Stimulated activated CD8-positive, alpha-beta memory T cell treated with anti-CD3 and anti-CD28 coated beads, Interleukin-12 subunit alpha, Interleukin-12 subunit beta, amount 100 ng/mL, for 24 hours (primary cell): ENCODE measurements around the gene CACNA2D3.
"Not testable (repeated sequence)": the region's sequence is repeated elsewhere in the genome, so short reads cannot be mapped to it uniquely, and the experiment has no call there.

Experiments used
- DNase-seq: peaks from one replicate; pipeline ENCODE4 v3.0.0-alpha.2; 2020; ENCODE audit errors: extremely low read depth

Gene CACNA2D3

GRCh38 chr3:54631516-54632325 is 509.4 kb downstream of the CACNA2D3 start:
- DNase-seq, result no peak

DNA sequence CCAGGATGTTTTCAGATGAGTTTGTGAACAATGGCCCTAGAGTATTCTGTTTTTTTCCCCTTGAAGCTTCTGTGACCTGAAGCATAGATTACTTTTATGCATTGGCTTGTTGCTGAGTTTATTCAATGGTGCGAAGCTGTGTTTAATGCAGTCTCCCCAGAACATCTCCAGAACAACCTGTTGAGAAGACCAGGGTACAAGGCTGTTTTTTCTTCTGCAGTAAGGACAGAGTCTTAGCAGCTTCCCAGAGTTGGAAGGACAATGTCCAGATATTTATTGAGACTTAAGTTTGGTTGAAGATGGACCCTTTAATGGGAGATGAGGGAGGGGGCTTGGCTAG is 509.9 kb downstream of the CACNA2D3 start:
- no peak for DNase-seq

GRCh38 chr3:54632834-54633233 is 510.5 kb downstream of the CACNA2D3 start:
- no peak for DNase-seq

DNA sequence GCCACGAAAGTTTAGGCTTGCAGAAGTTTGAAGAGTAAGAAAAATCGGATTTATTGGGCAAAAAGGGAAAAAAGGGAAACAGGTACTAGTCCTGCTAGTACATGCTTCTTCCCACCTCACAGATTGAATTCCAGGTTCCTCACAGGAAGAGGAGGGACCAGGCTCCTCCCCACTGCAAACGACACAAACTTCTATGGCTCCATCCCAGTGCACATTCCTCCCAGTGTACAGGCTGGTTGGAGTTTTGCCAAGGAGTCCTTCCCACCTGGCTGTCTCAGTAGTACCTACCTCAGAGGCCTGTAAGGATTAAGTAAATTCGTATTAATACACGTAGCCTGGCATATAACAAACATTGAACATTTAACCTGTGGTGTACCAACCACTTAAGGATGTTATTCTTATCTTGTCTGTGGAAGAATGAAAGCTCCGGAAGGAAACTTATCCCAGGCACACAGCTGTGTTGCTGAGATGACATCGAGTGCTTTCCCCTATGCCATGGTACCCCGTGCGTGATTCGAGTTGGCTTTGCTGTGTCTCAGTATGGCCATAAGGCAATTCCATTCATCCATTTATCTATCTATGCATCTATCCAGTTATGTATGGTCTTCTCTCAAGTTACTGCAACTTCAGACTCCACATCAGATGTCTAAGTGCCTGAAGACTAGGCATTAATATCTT is 511.2 kb downstream of the CACNA2D3 start:
- DNase-seq, result no peak

DNA sequence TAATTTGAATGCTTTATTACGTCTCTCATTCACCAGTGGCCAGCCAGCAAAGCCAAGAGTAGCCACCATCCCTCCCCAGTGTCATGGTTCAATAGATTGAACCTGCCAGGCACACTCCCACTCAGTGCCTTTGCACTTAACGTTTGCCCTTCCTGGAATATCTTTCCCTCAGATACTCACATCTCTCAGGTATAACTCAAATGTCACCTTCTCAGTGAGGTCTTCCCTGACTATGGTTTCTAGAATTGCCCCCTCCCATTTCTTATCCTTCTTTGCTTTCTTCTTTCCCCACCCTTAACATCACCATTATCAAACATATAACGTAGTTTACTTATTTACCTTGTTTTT is 511.7 kb downstream of the CACNA2D3 start:
- DNase-seq, result no peak

- not testable (repeated sequence) for DNase-seq
Observed at GRCh38 chr3:54639790-54640372, 517.5 kb downstream of the CACNA2D3 start.

GRCh38 chr3:54641226-54642014 is 519.1 kb downstream of the CACNA2D3 start:
- no peak for DNase-seq

DNA sequence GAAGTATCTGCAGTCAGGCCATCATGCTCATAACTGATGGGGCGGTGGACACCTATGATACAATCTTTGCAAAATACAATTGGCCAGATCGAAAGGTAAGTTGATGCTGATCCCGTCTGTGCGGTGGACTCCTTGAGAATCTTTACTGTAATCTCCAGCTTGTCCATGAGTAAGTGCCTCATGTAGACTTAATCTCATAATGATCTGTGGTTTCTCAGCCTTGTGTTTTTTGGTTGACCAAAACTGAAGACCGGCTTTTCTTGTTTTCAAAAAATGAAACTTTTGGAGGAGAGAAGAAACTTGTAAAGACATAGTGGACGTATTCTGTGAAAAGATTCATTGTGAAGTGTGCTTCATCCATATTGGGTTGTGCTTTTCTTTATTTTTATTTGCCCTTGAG is 519.8 kb downstream of the CACNA2D3 start:
- no peak for DNase-seq

DNA sequence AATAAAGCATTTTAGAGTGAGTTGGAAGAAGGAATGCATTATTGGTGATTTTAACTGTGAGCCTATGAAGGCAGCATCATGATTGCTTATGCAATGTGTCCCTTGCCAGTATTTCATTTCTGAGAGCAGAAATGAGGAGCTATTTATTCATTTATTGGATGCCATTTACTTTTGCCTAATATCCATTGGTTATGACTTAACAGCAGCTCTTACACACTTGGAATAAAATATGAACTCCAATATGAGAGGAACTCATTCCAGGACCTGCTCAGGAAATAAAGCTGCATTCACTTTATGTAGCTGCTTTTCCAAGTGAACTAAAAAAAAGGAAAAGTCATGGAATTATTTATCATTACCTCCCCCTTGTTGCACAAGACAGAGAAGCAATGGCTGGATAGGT is 525.4 kb downstream of the CACNA2D3 start:
- DNase-seq, result no peak

DNA sequence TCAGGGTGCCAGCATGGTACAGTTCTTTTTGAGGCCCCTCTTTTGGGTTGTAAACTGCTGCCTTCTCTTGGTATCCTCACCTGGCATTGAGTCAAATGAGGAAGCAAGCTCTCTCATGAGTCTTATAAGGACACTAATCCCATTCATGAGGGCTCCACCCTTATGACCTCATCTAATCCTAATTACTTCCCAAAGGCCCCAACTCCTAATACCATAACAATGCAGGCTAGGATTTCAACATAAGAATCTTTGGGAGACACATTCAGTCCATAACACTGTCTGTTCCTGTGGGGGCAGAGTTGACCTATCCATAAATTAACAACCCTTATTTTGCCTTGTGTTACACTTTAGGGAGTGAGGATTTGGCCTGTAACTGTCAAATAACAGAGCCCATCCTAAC is 527.2 kb downstream of the CACNA2D3 start:
- no peak for DNase-seq

DNA sequence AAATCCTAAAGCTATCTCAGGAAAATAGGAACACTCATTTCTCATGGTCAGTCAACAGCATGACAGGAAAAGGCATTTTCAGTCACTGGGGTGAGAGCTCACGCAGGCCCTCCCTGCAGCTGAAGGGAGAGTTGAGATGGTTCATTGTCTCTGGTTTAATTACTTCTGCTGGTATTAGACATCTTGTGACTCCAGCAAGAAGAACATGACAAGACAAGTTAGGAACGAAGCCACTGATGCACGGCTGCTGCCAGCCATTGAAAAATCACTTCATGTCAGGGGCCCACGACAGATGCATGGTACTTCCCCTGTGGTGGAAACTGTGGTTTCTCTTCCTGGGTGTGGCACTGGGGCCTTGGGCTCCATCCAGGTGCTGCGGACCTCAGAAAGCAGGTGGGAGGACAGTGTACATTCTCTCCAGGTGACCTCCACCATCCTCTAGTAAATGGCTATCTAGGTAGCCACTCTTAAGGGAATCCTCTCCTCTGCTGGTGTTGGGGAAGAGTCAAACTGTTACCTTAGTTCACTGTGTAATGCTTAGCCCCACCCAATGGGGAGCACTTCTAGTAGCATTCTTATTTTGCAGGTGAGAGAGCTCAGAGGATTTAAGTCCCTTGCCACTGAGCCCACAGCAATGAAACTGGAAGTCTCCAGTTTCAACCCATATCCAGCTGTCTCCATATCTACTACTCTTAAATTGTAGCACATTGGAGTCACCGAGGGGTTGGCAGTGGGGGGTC is 531.3 kb downstream of the CACNA2D3 start:
- no peak for DNase-seq

DNA sequence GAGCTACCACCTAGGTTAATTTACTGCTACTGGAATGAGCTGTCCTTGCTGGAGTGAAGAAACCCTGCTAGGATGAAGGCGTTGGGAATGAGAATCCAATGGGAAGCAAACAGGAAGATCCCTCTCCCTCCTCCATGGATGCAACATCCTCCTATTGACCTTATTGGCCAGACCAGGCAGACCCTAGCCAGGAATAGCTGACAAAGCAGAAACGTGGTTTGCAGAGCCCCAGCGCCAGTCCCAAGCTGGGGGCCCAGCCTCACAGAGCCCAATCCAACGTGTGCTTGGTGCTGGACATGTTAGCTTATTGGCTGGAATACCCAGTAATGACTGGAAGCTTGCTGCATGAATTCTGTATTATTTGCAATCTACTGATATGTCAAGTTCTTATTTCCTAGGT is 532.4 kb downstream of the CACNA2D3 start:
- no peak for DNase-seq

DNA sequence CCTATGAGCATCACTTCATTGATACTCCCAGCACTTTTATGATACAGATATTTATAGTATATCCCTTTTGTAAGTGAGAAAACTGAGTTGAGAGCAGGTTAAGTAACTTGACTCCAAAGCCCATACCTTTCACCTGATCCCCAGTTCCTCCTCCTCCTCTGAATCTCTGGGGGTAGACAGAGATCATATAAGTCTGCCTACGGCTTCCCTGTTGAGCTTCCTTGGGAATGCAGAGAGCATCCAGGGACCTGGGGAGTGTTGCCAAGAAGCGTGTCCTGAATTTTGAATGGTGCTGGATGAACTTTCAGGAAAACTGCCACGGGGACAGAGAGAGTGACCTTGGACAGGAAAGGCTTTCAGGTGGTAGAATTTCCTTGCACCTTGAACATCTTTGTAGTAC is 537.0 kb downstream of the CACNA2D3 start:
- no peak for DNase-seq

- no peak for DNase-seq
Observed at GRCh38 chr3:54660714-54661132, 538.4 kb downstream of the CACNA2D3 start.

DNA sequence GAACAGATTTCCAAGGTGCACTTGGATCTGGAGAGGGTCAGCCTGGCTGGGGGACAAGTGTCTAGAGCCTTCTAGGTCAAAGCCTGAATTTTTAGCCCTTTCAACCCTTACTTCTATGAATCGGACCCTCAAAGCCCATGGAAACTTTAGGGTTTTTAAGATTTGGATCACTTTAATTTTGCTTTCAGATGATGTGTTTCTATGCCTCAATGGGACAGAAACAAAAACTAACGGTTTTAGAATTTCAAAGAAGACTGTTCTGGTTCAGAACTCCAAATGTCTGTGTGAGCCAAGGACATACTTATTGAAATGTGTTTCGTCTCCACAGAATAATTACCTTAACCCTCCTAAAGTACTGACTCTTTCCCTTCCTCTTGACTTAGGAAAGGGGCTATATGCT is 538.8 kb downstream of the CACNA2D3 start:
- no peak for DNase-seq

DNA sequence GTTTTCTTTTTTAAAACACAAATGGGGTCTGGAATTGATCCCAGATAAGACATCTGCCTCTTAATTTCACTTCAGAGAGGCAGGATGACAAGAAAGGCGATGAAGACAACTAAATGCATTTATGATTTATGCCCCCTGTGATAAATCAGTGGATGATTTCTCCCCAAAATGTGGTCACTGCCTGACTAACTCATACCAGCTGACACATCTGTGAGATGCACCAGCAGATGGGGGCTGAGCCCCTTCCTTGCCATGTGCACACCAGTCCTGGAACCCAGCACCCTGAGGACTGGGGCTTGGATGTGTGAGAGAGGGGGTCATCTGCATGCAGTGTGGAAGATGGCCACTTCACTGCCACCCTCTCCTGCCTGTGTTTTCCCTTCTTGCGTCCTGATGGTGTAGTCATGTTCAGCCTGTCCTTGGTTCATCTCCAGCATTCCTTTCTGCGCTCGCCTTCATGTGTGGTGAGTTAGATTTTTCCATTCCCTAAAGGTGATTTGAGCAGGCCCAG is 541.2 kb downstream of the CACNA2D3 start:
- no peak for DNase-seq

GRCh38 chr3:54665016-54665600 is 542.8 kb downstream of the CACNA2D3 start:
- DNase-seq, result no peak

GRCh38 chr3:54668236-54668635 is 545.9 kb downstream of the CACNA2D3 start:
- no peak for DNase-seq

- no peak for DNase-seq
Observed at GRCh38 chr3:54670201-54671000, 548.0 kb downstream of the CACNA2D3 start.

- DNase-seq, result no peak
Observed at GRCh38 chr3:54671511-54671910, 549.2 kb downstream of the CACNA2D3 start.
